Measurements from ENCODE around the gene PNPLA3. TPM values are rescaled to one million over a fixed set of nuclear protein-coding genes. Genes with fewer than 3 reads are reported as not detected.

PNPLA3 gene
- total RNA-seq, 1 donor from 2014 or later: 1.2 TPM

- no peaks in the 10 kb centered on the region for H3K36me3 Mint-ChIP-seq (ENCODE audit: unreplicated experiment)
- H3K4me1 Mint-ChIP-seq (ENCODE audit: unreplicated experiment): no peaks in the 10 kb centered on the region
- H3K27ac Mint-ChIP-seq (ENCODE audit: unreplicated experiment): no peak overlapping the region
- no peak for DNase-seq (ENCODE audit: extremely low spot score, unreplicated experiment)
- TF ChIP-seq, protein P1, sequence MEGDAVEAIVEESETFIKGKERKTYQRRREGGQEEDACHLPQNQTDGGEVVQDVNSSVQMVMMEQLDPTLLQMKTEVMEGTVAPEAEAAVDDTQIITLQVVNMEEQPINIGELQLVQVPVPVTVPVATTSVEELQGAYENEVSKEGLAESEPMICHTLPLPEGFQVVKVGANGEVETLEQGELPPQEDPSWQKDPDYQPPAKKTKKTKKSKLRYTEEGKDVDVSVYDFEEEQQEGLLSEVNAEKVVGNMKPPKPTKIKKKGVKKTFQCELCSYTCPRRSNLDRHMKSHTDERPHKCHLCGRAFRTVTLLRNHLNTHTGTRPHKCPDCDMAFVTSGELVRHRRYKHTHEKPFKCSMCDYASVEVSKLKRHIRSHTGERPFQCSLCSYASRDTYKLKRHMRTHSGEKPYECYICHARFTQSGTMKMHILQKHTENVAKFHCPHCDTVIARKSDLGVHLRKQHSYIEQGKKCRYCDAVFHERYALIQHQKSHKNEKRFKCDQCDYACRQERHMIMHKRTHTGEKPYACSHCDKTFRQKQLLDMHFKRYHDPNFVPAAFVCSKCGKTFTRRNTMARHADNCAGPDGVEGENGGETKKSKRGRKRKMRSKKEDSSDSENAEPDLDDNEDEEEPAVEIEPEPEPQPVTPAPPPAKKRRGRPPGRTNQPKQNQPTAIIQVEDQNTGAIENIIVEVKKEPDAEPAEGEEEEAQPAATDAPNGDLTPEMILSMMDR (IDR thresholded peaks at IDR 0.05): no peak
- no peak overlapping the region for H3K4me3 Mint-ChIP-seq (ENCODE audit: unreplicated experiment)
- H3K27me3 Mint-ChIP-seq (ENCODE audit: unreplicated experiment): peaks cover 49% of the 10 kb centered on the region
- H3K9me3 Mint-ChIP-seq (ENCODE audit: unreplicated experiment): no peaks in the 10 kb centered on the region
Observed at GRCh38 chr22:43890901-43891331, 32.7 kb upstream of the PNPLA3 start.

GRCh38 chr22:43891360-43892182 is 32.0 kb upstream of the PNPLA3 start, which contains the start of gene PNPLA5:
TSS of gene PNPLA5 (minus strand) at chr22:43892013. CDS start at chr22:43891880, 133 bp downstream.
- H3K4me3 Mint-ChIP-seq (ENCODE audit: unreplicated experiment): no peak within 1 kb of the TSS
- no peaks in the 10 kb centered on the region for H3K9me3 Mint-ChIP-seq (ENCODE audit: unreplicated experiment)
- TF ChIP-seq, protein P1 (IDR thresholded peaks at IDR 0.05): no peak
- no peaks in the 10 kb centered on the region for H3K36me3 Mint-ChIP-seq (ENCODE audit: unreplicated experiment)
- no peaks in the 10 kb centered on the region for H3K4me1 Mint-ChIP-seq (ENCODE audit: unreplicated experiment)
- DNase-seq (ENCODE audit: extremely low spot score, unreplicated experiment): no peak
- H3K27ac Mint-ChIP-seq (ENCODE audit: unreplicated experiment): no peak within 1 kb of the TSS
- peaks cover 47% of the 10 kb centered on the region for H3K27me3 Mint-ChIP-seq (ENCODE audit: unreplicated experiment)

GRCh38 chr22:43892183-43892894 is 31.3 kb upstream of the PNPLA3 start:
- H3K27me3 Mint-ChIP-seq (ENCODE audit: unreplicated experiment): peaks cover 46% of the 10 kb centered on the region
- H3K4me3 Mint-ChIP-seq (ENCODE audit: unreplicated experiment): no peak overlapping the region
- TF ChIP-seq, protein P1 (IDR thresholded peaks at IDR 0.05): no peak
- no peaks in the 10 kb centered on the region for H3K4me1 Mint-ChIP-seq (ENCODE audit: unreplicated experiment)
- no peaks in the 10 kb centered on the region for H3K9me3 Mint-ChIP-seq (ENCODE audit: unreplicated experiment)
- H3K36me3 Mint-ChIP-seq (ENCODE audit: unreplicated experiment): no peaks in the 10 kb centered on the region
- no peak overlapping the region for H3K27ac Mint-ChIP-seq (ENCODE audit: unreplicated experiment)
- DNase-seq (ENCODE audit: extremely low spot score, unreplicated experiment): no peak

GRCh38 chr22:43893266-43893665 is 30.3 kb upstream of the PNPLA3 start:
- no peak overlapping the region for H3K4me3 Mint-ChIP-seq (ENCODE audit: unreplicated experiment)
- H3K4me1 Mint-ChIP-seq (ENCODE audit: unreplicated experiment): no peaks in the 10 kb centered on the region
- H3K9me3 Mint-ChIP-seq (ENCODE audit: unreplicated experiment): no peaks in the 10 kb centered on the region
- no peak for DNase-seq (ENCODE audit: extremely low spot score, unreplicated experiment)
- H3K36me3 Mint-ChIP-seq (ENCODE audit: unreplicated experiment): no peaks in the 10 kb centered on the region
- no peak overlapping the region for H3K27ac Mint-ChIP-seq (ENCODE audit: unreplicated experiment)
- TF ChIP-seq, protein P1 (IDR thresholded peaks at IDR 0.05): no peak
- peaks cover 42% of the 10 kb centered on the region for H3K27me3 Mint-ChIP-seq (ENCODE audit: unreplicated experiment)

DNA sequence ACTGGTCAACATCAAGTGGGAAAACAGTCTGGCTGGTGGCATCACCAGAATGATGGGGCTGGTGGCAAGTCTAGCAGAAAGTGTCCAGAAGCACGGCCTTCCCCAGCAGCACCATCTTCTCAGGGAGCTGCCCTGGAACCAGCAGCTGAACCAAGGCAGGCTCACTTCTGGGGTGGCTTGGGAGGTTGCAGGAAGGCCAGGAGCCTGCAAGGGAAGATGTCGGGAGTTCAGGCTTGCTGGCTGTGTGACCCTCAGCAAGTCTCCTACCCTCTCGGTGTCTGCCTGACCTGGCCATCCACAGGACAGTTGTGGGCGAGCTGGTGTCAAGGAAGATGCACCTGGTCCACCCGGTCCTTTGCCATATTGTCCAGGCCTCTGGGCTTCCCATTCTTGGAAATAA is 29.5 kb upstream of the PNPLA3 start:
- H3K27me3 Mint-ChIP-seq (ENCODE audit: unreplicated experiment): peaks cover 37% of the 10 kb centered on the region
- H3K4me3 Mint-ChIP-seq (ENCODE audit: unreplicated experiment): no peak overlapping the region
- no peaks in the 10 kb centered on the region for H3K36me3 Mint-ChIP-seq (ENCODE audit: unreplicated experiment)
- no peak for DNase-seq (ENCODE audit: extremely low spot score, unreplicated experiment)
- H3K4me1 Mint-ChIP-seq (ENCODE audit: unreplicated experiment): no peaks in the 10 kb centered on the region
- no peak overlapping the region for H3K27ac Mint-ChIP-seq (ENCODE audit: unreplicated experiment)
- H3K9me3 Mint-ChIP-seq (ENCODE audit: unreplicated experiment): no peaks in the 10 kb centered on the region
- TF ChIP-seq, protein P1 (IDR thresholded peaks at IDR 0.05): no peak

Data from osteocyte (in vitro differentiated cells).